GM23338 (cell line): Measurements from ENCODE around the gene INPP4B. TPM values are rescaled to one million over a fixed set of nuclear protein-coding genes. Genes with fewer than 3 reads are reported as not detected.

Source experiments
- ATAC-seq: fragments of 200-7000 bp; cut with Tn5 transposase; 3 replicates; pipeline ENCODE4 v1.9.1; 2020
- DNase-seq: peaks from one replicate; pipeline ENCODE4 v3.0.0-alpha.2; 2015; ENCODE audit warnings: low spot score
- H2AFZ ChIP-seq: fragments of 200-600 bp; sonication (generic); 2 replicates; pipeline ENCODE4 v1.8.0; 2016; ENCODE audit warnings: antibody characterized with exemption, mild to moderate bottlenecking, moderate library complexity
- H3F3A ChIP-seq: fragments of 200-600 bp; sonication (generic); replicated peaks from 2 replicates; pipeline ENCODE4 v1.8.0; 2017; ENCODE audit warnings: antibody characterized with exemption, mixed run types, low read depth
- H3K27ac ChIP-seq: fragments of 200-600 bp; sonication (generic); 2 replicates; pipeline ENCODE4 v1.6.1; 2016; ENCODE audit warnings: low read depth
- H3K27me3 ChIP-seq: fragments of 200-600 bp; sonication (generic); 2 replicates; pipeline ENCODE4 v1.8.0; 2016; ENCODE audit warnings: mild to moderate bottlenecking, mixed run types, moderate library complexity; ENCODE audit not compliant: insufficient read depth
- H3K36me3 ChIP-seq: fragments of 200-600 bp; sonication (generic); 2 replicates; pipeline ENCODE4 v1.8.0; 2016; ENCODE audit warnings: mild to moderate bottlenecking; ENCODE audit not compliant: insufficient read depth
- H3K4me1 ChIP-seq: fragments of 200-600 bp; sonication (generic); 2 replicates; pipeline ENCODE4 v1.8.0; 2016; ENCODE audit warnings: mild to moderate bottlenecking, moderate library complexity; ENCODE audit not compliant: insufficient read depth
- H3K4me2 ChIP-seq: fragments of 200-600 bp; sonication (generic); 2 replicates; pipeline ENCODE4 v1.7.1; 2017; ENCODE audit warnings: mixed run types
- H3K4me3 ChIP-seq: fragments of 200-600 bp; sonication (generic); 2 replicates; pipeline ENCODE4 v1.6.1; 2016; ENCODE audit warnings: mixed run types
- H3K79me2 ChIP-seq: fragments of 200-600 bp; sonication (generic); replicated peaks from 2 replicates; pipeline ENCODE4 v1.8.0; 2017; ENCODE audit warnings: mild to moderate bottlenecking; ENCODE audit not compliant: insufficient read depth
- H3K9me2 ChIP-seq: fragments of 200-600 bp; sonication (generic); 2 replicates; pipeline ENCODE4 v1.8.0; 2017; ENCODE audit not compliant: insufficient read depth
- H4K20me1 ChIP-seq: fragments of 200-600 bp; sonication (generic); replicated peaks from 2 replicates; pipeline ENCODE4 v1.8.0; 2017; ENCODE audit warnings: mild to moderate bottlenecking; ENCODE audit not compliant: insufficient read depth
- H3K27ac Mint-ChIP-seq: 2 replicates; pipeline ENCODE4 v1.8.0; 2020; ENCODE audit warnings: inconsistent platforms, mild to moderate bottlenecking, moderate library complexity, mixed read lengths
- H3K27me3 Mint-ChIP-seq: 3 replicates; pipeline ENCODE4 v1.8.0; 2022; ENCODE audit warnings: low read depth, mild to moderate bottlenecking, moderate library complexity, mixed read lengths, inconsistent platforms; ENCODE audit not compliant: insufficient read depth, poor library complexity
- H3K36me3 Mint-ChIP-seq: 3 replicates; pipeline ENCODE4 v1.8.0; 2021; ENCODE audit warnings: low read depth, mild to moderate bottlenecking, inconsistent platforms, moderate library complexity, mixed read lengths
- H3K4me1 Mint-ChIP-seq: 3 replicates; pipeline ENCODE4 v1.8.0; 2020; ENCODE audit warnings: mild to moderate bottlenecking, inconsistent platforms, mixed read lengths
- H3K4me3 Mint-ChIP-seq: 3 replicates; pipeline ENCODE4 v1.8.0; 2021; ENCODE audit warnings: moderate library complexity, mild to moderate bottlenecking, inconsistent platforms, mixed read lengths
- H3K9me3 Mint-ChIP-seq: 3 replicates; pipeline ENCODE4 v1.8.0; 2020; ENCODE audit warnings: moderate library complexity, mild to moderate bottlenecking, inconsistent platforms, mixed read lengths
- CREB1 ChIP-seq: fragments of 250-450 bp; sonication (Bioruptor Pico); IDR thresholded peaks from 2 replicates; pipeline ENCODE4 v1.5.0; 2020; ENCODE audit warnings: low read depth, mild to moderate bottlenecking, moderate library complexity
- CTCF ChIP-seq, 2 experiments: fragments of 200-600 bp in 1 of 2; sonication (generic) in 1 of 2; conservative IDR thresholded peaks; 2 replicates each; pipeline versions ENCODE4 v1.5.1 to v1.6.1; 2016 to 2017; ENCODE audit warnings: antibody characterized with exemption in 2 of 2, low read depth in 2 of 2, mild to moderate bottlenecking in 2 of 2, moderate library complexity in 1 of 2
- EZH2 ChIP-seq: fragments of 200-600 bp; sonication (generic); IDR thresholded peaks from one replicate; pipeline ENCODE4 v1.8.0; 2017; ENCODE audit warnings: antibody characterized with exemption, mild to moderate bottlenecking, low read depth; ENCODE audit not compliant: unreplicated experiment
- JUNB ChIP-seq: IDR thresholded peaks from one replicate; pipeline ENCODE4 v1.6.1; 2016; ENCODE audit warnings: antibody characterized with exemption; ENCODE audit not compliant: unreplicated experiment
- STAT1 ChIP-seq: IDR thresholded peaks from one replicate; pipeline ENCODE4 v1.6.1; 2016; ENCODE audit warnings: antibody characterized with exemption; ENCODE audit not compliant: unreplicated experiment
- ZNF114 ChIP-seq: fragments of 250-450 bp; sonication (Bioruptor Pico); IDR thresholded peaks from 2 replicates; pipeline ENCODE4 v1.5.0; 2020; ENCODE audit warnings: mild to moderate bottlenecking, moderate library complexity
- ZNF331 ChIP-seq: fragments of 250-450 bp; sonication (Bioruptor Pico); IDR thresholded peaks from 2 replicates; pipeline ENCODE4 v1.5.0; 2020; ENCODE audit warnings: low read depth, mild to moderate bottlenecking, moderate library complexity
- ZNF462 ChIP-seq: fragments of 250-450 bp; sonication (Bioruptor Pico); IDR thresholded peaks from 2 replicates; pipeline ENCODE4 v1.5.0; 2020; ENCODE audit warnings: mild to moderate bottlenecking, moderate library complexity
- polyA plus RNA-seq: library from polyadenylated mRNA; unstranded; fragments of >200 nt; fragmentation: Nextera tagmentation; extraction: Ambion mirVana; gene quantifications from 2 replicates; pipeline ENCODE4 v1.2.1, GENCODE V29; 2016
- total RNA-seq: library from RNA; depleted of rRNA; stranded (reverse); fragments of >200 nt; shearing (Covaris generic); gene quantifications from 2 replicates; pipeline ENCODE4 v1.2.3, GENCODE V29; 2014

INPP4B gene
- total and polyA plus RNA-seq, 2 experiments from 2014 or later = 0.11 to 0.14 TPM

GRCh38 chr4:142121448-142122350, 724.4 kb downstream of the INPP4B start (continued):
- TF ChIP-seq CTCF (conservative IDR thresholded peaks at IDR 0.05; ENCODE audit: low read depth in 2 of 2) (no peak), CREB1 (CRISPR knock-in tag) (no peak)

- Histone ChIP-seq H3F3A (no peaks in the 10 kb centered on the region), H3K4me3 (no peak overlapping the region), H3K27me3 (no peaks in the 10 kb centered on the region), H3K36me3 (no peaks in the 10 kb centered on the region), H3K27ac (no peak overlapping the region), H3K9me2 (no peaks in the 10 kb centered on the region), H3K4me2 (no peak overlapping the region), H4K20me1 (no peaks in the 10 kb centered on the region), H3K4me1 (peaks cover 6% of the 10 kb centered on the region; the same call in 1 of the 2 replicates), H2AFZ (no peak overlapping the region), H3K79me2 (no peaks in the 10 kb centered on the region)
- no peak for TF ChIP-seq CREB1 (CRISPR knock-in tag)
- no peak for TF ChIP-seq EZH2
- Mint-ChIP-seq H3K36me3 (peaks cover 2% of the 10 kb centered on the region; the same call in 1 of the 3 replicates), H3K9me3 (peaks cover 5% of the 10 kb centered on the region; the same call in 2 of the 3 replicates), H3K4me3 (no peak overlapping the region), H3K27me3 (no peaks in the 10 kb centered on the region), H3K27ac (no peak overlapping the region), H3K4me1 (peaks cover 4% of the 10 kb centered on the region; the same call in 2 of the 3 replicates)
- DNase-seq (no peak), ATAC-seq (no peak)
These were observed 725.2 kb downstream of the INPP4B start for GRCh38 chr4:142120921-142121320.

GRCh38 chr4:142112451-142112850, 733.6 kb downstream of the INPP4B start:
- H3K27ac ChIP-seq = no peak overlapping the region
- no peaks in the 10 kb centered on the region for H3K9me2 ChIP-seq
- H3F3A ChIP-seq = no peaks in the 10 kb centered on the region
- peak overlapping the region; percentile 78; the same call in 1 of the 2 replicates for H2AFZ ChIP-seq
- H3K4me3 ChIP-seq = no peak overlapping the region
- Mint-ChIP-seq H3K4me3 (no peak overlapping the region), H3K4me1 (no peaks in the 10 kb centered on the region), H3K36me3 (no peaks in the 10 kb centered on the region), H3K9me3 (no peaks in the 10 kb centered on the region; the same call in 1 of the 3 replicates), H3K27ac (no peak overlapping the region), H3K27me3 (no peaks in the 10 kb centered on the region)
- H3K36me3 ChIP-seq = no peaks in the 10 kb centered on the region
- H3K4me2 ChIP-seq = no peak overlapping the region
- H3K27me3 ChIP-seq = no peaks in the 10 kb centered on the region
- no peaks in the 10 kb centered on the region for H3K79me2 ChIP-seq
- no peaks in the 10 kb centered on the region for H4K20me1 ChIP-seq
- DNase-seq (no peak), ATAC-seq (no peak)
- no peaks in the 10 kb centered on the region for H3K4me1 ChIP-seq
- TF ChIP-seq ZNF331 (no peak), ZNF462 (no peak), ZNF114 (CRISPR knock-in tag) (no peak), STAT1 (no peak), CREB1 (CRISPR knock-in tag) (no peak), JUNB (no peak), CTCF (conservative IDR thresholded peaks at IDR 0.05; ENCODE audit: low read depth in 2 of 2) (no peak)
